GM23248 (cell line): ENCODE measurements around the gene SIGLEC14. TPM values are rescaled to one million over a fixed set of nuclear protein-coding genes. Genes with fewer than 3 reads are reported as not detected.
A peak's percentile ranks its signal among the peaks of the same experiment; 100 is the strongest.

Source experiments
- DNase-seq: peaks from one replicate; pipeline ENCODE4 v3.0.0-alpha.2; 2015
- H2AFZ ChIP-seq: fragments of 200-600 bp; sonication (generic); 2 replicates; pipeline ENCODE4 v1.6.1; 2016; ENCODE audit warnings: antibody characterized with exemption
- H3F3A ChIP-seq: fragments of 200-600 bp; sonication (generic); 2 replicates; pipeline ENCODE4 v1.6.1; 2016; ENCODE audit warnings: mild to moderate bottlenecking, antibody characterized with exemption, mixed run types; ENCODE audit not compliant: insufficient read depth
- H3K27ac ChIP-seq: fragments of 200-600 bp; sonication (generic); 2 replicates; pipeline ENCODE4 v1.5.1; 2016; ENCODE audit warnings: mild to moderate bottlenecking
- H3K27me3 ChIP-seq: fragments of 200-600 bp; sonication (generic); replicated peaks from 2 replicates; pipeline ENCODE4 v1.6.1; 2016; ENCODE audit warnings: mild to moderate bottlenecking; ENCODE audit not compliant: insufficient read depth
- H3K36me3 ChIP-seq: fragments of 200-600 bp; sonication (generic); 2 replicates; pipeline ENCODE4 v1.6.1; 2016; ENCODE audit warnings: low read depth, mild to moderate bottlenecking
- H3K4me1 ChIP-seq: fragments of 200-600 bp; sonication (generic); 2 replicates; pipeline ENCODE4 v1.6.1; 2016; ENCODE audit warnings: mild to moderate bottlenecking; ENCODE audit not compliant: insufficient read depth
- H3K4me2 ChIP-seq: fragments of 200-600 bp; sonication (generic); one replicate; pipeline ENCODE4 v1.6.1; 2016; ENCODE audit warnings: mild to moderate bottlenecking; ENCODE audit not compliant: unreplicated experiment
- H3K4me3 ChIP-seq: fragments of 200-600 bp; sonication (generic); 2 replicates; pipeline ENCODE4 v1.5.1; 2016; ENCODE audit warnings: mild to moderate bottlenecking
- H3K79me2 ChIP-seq: fragments of 200-600 bp; sonication (generic); 2 replicates; pipeline ENCODE4 v1.6.1; 2016; ENCODE audit warnings: mild to moderate bottlenecking; ENCODE audit not compliant: insufficient read depth
- H3K9ac ChIP-seq: fragments of 200-600 bp; sonication (generic); 2 replicates; pipeline ENCODE4 v1.6.1; 2016; ENCODE audit warnings: mild to moderate bottlenecking
- H3K9me2 ChIP-seq: fragments of 200-600 bp; sonication (generic); 2 replicates; pipeline ENCODE4 v1.6.1; 2016; ENCODE audit warnings: mixed run types, mild to moderate bottlenecking, moderate library complexity; ENCODE audit not compliant: insufficient read depth
- H3K9me3 ChIP-seq: fragments of 200-600 bp; sonication (generic); one replicate; pipeline ENCODE4 v1.6.1; 2017; ENCODE audit warnings: low read depth
- H4K20me1 ChIP-seq: fragments of 200-600 bp; sonication (generic); 2 replicates; pipeline ENCODE4 v1.6.0; 2016; ENCODE audit not compliant: insufficient read depth
- EZH2 ChIP-seq: fragments of 200-600 bp; sonication (generic); IDR thresholded peaks from 2 replicates; pipeline ENCODE4 v1.6.1; 2018; ENCODE audit warnings: antibody characterized with exemption, mild to moderate bottlenecking; ENCODE audit not compliant: insufficient read depth, poor library complexity, severe bottlenecking
- EZH2phosphoT487 ChIP-seq: fragments of 200-600 bp; sonication (generic); IDR thresholded peaks from 2 replicates; pipeline ENCODE4 v1.6.1; 2018; ENCODE audit warnings: antibody characterized with exemption, moderate library complexity, mild to moderate bottlenecking, low read depth; ENCODE audit not compliant: insufficient read depth
- WGBS, 2 experiments: methylation state at CpG; one replicate each; pipeline ENCODE4 v1.1.6; 2015 to 2017; ENCODE audit warnings: low lambda C conversion rate in 2 of 2, low coverage in 1 of 2; ENCODE audit errors: missing lambda C conversion rate in 2 of 2; 5-methylcytosine and 5-hydroxymethylcytosine counted together
- in situ Hi-C: fragments of 300-500 bp; cut with MboI; formaldehyde crosslinking; loops from 2 replicates; pipeline ENCODE4 v1.15.0; 2020
- polyA plus RNA-seq: library from polyadenylated mRNA; unstranded; fragments of >200 nt; fragmentation: Nextera tagmentation; extraction: Ambion mirVana; gene quantifications from 2 replicates; pipeline ENCODE4 v1.2.1, GENCODE V29; 2016
- total RNA-seq: library from RNA; depleted of rRNA; stranded (reverse); fragments of >200 nt; shearing (Covaris generic); gene quantifications from 2 replicates; pipeline ENCODE4 v1.2.3, GENCODE V29; 2014

SIGLEC14 gene
- total and polyA plus RNA-seq, 2 experiments from 2014 or later: not detected

DNA sequence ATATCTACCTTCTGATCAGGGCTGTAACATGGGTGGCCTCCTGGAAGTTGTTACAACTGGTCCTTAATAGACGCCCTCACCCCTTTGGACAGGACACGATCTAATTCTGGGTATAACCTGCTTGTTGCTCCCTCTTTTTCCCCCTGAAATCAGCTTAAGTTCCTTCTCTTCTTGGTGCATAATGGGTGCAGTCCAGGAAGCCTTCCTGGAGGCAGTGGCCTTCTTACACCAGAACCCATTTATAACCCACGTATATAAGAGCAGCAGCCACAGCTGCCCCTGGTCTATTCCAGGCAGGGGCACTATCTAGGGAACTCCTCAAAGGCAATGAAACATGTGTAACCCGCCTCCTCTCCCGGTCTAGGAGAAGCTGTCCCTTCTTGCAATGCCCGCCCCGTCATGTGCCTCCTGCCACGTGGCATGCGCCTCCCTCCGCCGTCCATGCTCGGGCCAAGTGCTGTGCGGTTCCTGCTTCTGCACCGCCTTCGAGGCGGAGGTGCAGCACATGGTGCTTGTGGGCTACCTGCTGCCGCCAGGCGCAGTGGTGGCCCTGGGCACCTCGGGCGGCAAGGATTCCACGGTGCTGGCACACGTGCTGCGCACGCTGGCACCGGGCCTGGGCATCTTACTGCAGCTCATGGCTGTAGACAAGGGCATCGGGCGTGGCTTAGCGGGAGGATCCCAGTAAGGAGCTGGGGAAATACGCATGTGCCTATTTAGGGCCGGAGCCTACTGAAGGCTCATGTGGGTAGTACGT, 48.3 kb downstream of the SIGLEC14 start:
- no peak for TF ChIP-seq EZH2
- TF ChIP-seq EZH2phosphoT487: no peak
- H3K27ac ChIP-seq: no peak overlapping the region
- no peaks in the 10 kb centered on the region for H3K9me2 ChIP-seq
- DNase-seq: no peak
- no peaks in the 10 kb centered on the region for H4K20me1 ChIP-seq
- no peak overlapping the region for H2AFZ ChIP-seq
- H3K36me3 ChIP-seq: no peaks in the 10 kb centered on the region
- peaks cover 5% of the 10 kb centered on the region; the same call in 1 of the 2 replicates for H3K27me3 ChIP-seq
- in situ Hi-C loops: no loop called here
- no peak overlapping the region for H3K4me2 ChIP-seq
- no peak overlapping the region for H3K4me3 ChIP-seq
- no peaks in the 10 kb centered on the region for H3F3A ChIP-seq
- WGBS, 2 experiments: 85 to 86% methylated on average over 31 of the region's 31 CpGs
- H3K79me2 ChIP-seq: no peaks in the 10 kb centered on the region
- H3K9me3 ChIP-seq: no peaks in the 10 kb centered on the region
- no peaks in the 10 kb centered on the region for H3K4me1 ChIP-seq
- H3K9ac ChIP-seq: no peak overlapping the region

DNA sequence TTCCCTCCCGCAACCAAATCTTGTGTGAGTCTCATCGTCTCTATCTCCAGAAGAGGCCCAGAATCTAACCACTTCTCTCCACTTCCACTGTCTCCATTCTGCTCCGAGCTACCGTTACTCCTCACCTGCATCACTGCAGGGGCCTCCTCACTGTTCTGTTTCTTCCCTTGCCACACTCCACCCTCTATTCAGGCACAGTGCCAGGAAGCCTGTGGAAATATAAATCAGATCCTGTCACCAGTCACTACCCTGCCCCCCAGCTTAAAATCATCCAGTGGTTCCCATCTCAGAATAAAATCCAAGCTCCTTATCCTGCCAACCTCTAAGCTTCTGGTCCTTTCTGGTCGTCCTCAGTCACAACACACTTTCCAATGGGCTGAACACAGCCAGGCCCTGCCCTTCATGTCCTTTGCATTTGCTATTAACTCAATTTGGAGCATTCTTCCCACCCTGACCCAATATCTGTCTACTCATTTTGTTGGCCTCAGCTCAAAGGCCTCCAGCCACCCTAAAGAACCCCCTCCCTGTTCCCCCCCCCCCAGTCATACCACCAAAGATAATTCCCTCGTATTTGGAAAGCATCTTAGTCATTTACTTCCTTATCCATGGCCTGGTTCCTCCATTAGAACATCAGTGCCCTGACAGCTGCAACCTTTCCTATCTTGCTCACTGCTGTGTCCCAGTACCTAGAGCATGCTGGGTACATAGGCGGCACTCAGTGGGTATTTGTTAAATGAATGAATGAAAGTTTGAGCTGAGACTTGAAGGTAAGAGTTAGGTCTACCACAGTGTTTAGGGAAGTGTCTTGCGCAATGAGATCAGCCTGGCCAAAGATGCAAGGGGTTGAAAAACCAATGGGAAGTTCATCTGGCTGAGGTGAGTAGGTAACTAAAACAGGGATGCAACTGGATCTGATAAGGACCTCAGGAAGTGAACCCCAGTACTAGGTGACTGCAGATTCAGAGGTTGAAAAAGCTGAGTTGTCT, 51.1 kb downstream of the SIGLEC14 start:
- no peak overlapping the region for H3K4me2 ChIP-seq
- no peaks in the 10 kb centered on the region for H4K20me1 ChIP-seq
- WGBS, 2 experiments: 72 to 74% methylated on average over 8 of the region's 8 CpGs
- no peaks in the 10 kb centered on the region for H3F3A ChIP-seq
- in situ Hi-C loops: no loop called here
- H3K27me3 ChIP-seq: peaks cover 3% of the 10 kb centered on the region; the same call in 1 of the 2 replicates
- H3K9ac ChIP-seq: no peak overlapping the region
- DNase-seq: no peak
- no peaks in the 10 kb centered on the region for H3K79me2 ChIP-seq
- TF ChIP-seq EZH2phosphoT487 (no peak), EZH2 (no peak)
- no peaks in the 10 kb centered on the region for H3K4me1 ChIP-seq
- H3K9me2 ChIP-seq: no peaks in the 10 kb centered on the region
- no peaks in the 10 kb centered on the region for H3K9me3 ChIP-seq
- H3K36me3 ChIP-seq: no peaks in the 10 kb centered on the region
- peak overlapping the region; percentile 76 for H3K4me3 ChIP-seq
- H2AFZ ChIP-seq: peak overlapping the region; percentile 97
- H3K27ac ChIP-seq: no peak overlapping the region

DNA sequence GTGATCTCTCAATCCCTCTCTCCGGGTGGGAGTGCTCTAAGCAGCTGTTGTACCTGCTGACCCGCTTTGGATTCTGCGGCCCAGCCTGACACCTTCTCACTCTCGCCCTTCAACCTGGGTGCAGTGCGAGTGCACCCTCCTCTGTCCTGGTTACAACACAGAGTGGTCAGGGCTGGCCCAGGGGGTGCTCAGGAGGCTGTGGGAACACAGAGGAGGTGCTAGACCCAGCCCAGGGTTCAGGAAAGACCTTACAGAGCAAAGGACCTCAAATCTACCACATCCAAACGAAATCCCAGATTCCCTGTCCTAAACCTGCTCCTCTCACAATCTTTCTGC, 51.9 kb downstream of the SIGLEC14 start:
- Histone ChIP-seq H4K20me1 (no peaks in the 10 kb centered on the region), H3K9me3 (no peaks in the 10 kb centered on the region), H3K79me2 (no peaks in the 10 kb centered on the region), H3F3A (no peaks in the 10 kb centered on the region), H2AFZ (peak overlapping the region; percentile 97), H3K4me2 (peak overlapping the region; percentile 83), H3K36me3 (no peaks in the 10 kb centered on the region), H3K4me3 (peak overlapping the region; percentile 76), H3K27me3 (no peaks in the 10 kb centered on the region), H3K9ac (peak overlapping the region; percentile 72), H3K9me2 (no peaks in the 10 kb centered on the region), H3K27ac (no peak overlapping the region), H3K4me1 (no peaks in the 10 kb centered on the region)
- in situ Hi-C loops: no loop called here
- TF ChIP-seq EZH2phosphoT487 (no peak), EZH2 (no peak)
- WGBS, 2 experiments: 10 to 17% methylated on average over 6 of the region's 6 CpGs
- DNase-seq: no peak

DNA sequence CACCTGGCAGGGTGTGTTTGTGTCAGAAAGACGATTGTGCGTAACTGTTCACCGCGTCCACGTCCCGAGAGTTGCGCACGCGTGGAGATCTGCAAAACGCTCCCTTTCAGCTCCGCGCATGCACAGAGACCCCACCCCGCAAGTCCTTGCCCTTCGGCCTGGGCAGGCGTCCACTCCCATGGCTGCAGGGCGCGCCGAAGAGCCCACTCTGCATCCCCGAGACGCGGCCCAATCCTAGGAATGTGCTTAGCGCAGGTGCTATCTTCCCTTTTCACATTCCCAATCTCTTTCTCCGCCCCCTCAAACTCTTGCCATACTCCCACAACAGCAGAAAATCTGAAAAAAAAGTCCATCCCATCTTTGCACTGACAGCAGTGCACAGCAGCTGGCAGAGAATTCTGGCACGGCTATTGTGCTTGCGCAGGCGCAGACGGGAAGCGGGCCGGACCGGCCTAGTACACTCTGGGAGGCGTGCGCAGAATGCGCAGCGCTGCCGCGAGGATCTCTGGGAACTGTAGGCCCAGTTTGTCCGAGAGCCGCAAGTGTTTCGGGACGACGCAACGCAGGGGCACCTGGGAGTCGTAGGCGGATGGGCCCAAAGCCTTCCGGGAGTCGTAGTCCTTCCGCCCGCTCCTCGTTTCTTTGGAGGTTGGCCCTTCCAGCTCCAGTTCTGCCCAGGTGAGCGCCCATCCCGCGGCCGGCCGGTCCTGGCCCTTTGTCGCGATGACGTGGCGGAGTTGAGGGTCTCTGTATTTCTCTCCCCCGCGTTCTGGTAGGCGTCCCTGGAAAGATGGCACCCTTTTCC, 52.5 kb downstream of the SIGLEC14 start:
- Histone ChIP-seq H3K9ac (peak overlapping the region; percentile 72), H3K9me2 (no peaks in the 10 kb centered on the region), H3K4me3 (peak overlapping the region; percentile 76), H3K9me3 (no peaks in the 10 kb centered on the region), H3K36me3 (no peaks in the 10 kb centered on the region), H3K4me2 (peak overlapping the region; percentile 95), H3K27me3 (no peaks in the 10 kb centered on the region), H3F3A (no peaks in the 10 kb centered on the region; the same call in 1 of the 2 replicates), H3K27ac (no peak overlapping the region), H3K79me2 (no peaks in the 10 kb centered on the region), H3K4me1 (no peaks in the 10 kb centered on the region), H2AFZ (peak overlapping the region; percentile 97), H4K20me1 (no peaks in the 10 kb centered on the region)
- TF ChIP-seq EZH2: no peak
- no peak for TF ChIP-seq EZH2phosphoT487
- DNase-seq: peak; percentile 99
- 0 to 1% methylated on average over 55 to 61 of the region's 61 CpGs for WGBS, 2 experiments
- in situ Hi-C loops: no loop called here
